CD4-positive, alpha-beta T cell (primary cell): ENCODE measurements around the gene TWSG1. TPM values are rescaled to one million over a fixed set of nuclear protein-coding genes. Genes with fewer than 3 reads are reported as not detected.
"Not testable (repeated sequence)": the region's sequence is repeated elsewhere in the genome, so short reads cannot be mapped to it uniquely, and the experiment has no call there.

ENCODE experiments used
- ATAC-seq: fragments of 200-7000 bp; cut with Tn5 transposase; one replicate; pipeline ENCODE4 v1.10.0; 2022; ENCODE audit warnings: mild to moderate bottlenecking; ENCODE audit not compliant: poor library complexity
- CTCF ChIA-PET: fragments of 350-600 bp; sonication (Branson Sonifier 250); formaldehyde crosslinking; loops from one replicate; lab custom pipeline; 2021; ENCODE audit warnings: antibody characterized with exemption, inconsistent platforms; lab: Charles Lee
- POLR2A ChIA-PET: fragments of 350-600 bp; sonication (Branson Sonifier 250); formaldehyde crosslinking; loops from one replicate; lab custom pipeline; 2021; ENCODE audit warnings: antibody characterized with exemption, inconsistent platforms; lab: Charles Lee
- DNase-seq, 14 experiments: peaks; one replicate each; pipeline ENCODE4 v3.0.0-alpha.2; 2013 to 2020; ENCODE audit warnings: mixed read lengths in 2 of 14
- H3K27ac ChIP-seq, 2 donors: one replicate each; pipeline versions ENCODE4 v1.5.1 to v1.7.0; 2013; ENCODE audit warnings: low read length in 2 of 2, low read depth in 1 of 2, mild to moderate bottlenecking in 1 of 2
- H3K27me3 ChIP-seq, 2 experiments: 1 replicate in 1 of 2; 2 replicates in 1 of 2; pipeline versions ENCODE4 v1.6.1 to v1.7.0; 2013; ENCODE audit warnings: low read length in 2 of 2, control low read depth in 1 of 2, mild to moderate bottlenecking in 1 of 2, moderate library complexity in 1 of 2; ENCODE audit not compliant: insufficient read depth in 2 of 2, control insufficient read depth in 1 of 2
- H3K36me3 ChIP-seq: one replicate; pipeline ENCODE4 v1.6.1; 2013; ENCODE audit warnings: low read length, control low read depth; ENCODE audit not compliant: insufficient read depth
- H3K4me1 ChIP-seq: one replicate; pipeline ENCODE4 v1.6.1; 2013; ENCODE audit warnings: low read length, control low read depth; ENCODE audit not compliant: insufficient read depth
- H3K4me3 ChIP-seq: one replicate; pipeline ENCODE4 v1.5.1; 2013; ENCODE audit warnings: mild to moderate bottlenecking, low read length, moderate library complexity
- H3K9me3 ChIP-seq, 2 experiments: 1 replicate in 1 of 2; 2 replicates in 1 of 2; pipeline versions ENCODE4 v1.6.1 to v1.7.0; 2013; ENCODE audit warnings: low read length in 2 of 2, mild to moderate bottlenecking in 2 of 2, control low read depth in 1 of 2, moderate library complexity in 1 of 2; ENCODE audit not compliant: control insufficient read depth in 1 of 2, insufficient read depth in 1 of 2
- H3K27ac Mint-ChIP-seq: one replicate; pipeline ENCODE4 v1.8.0; 2020; ENCODE audit warnings: mixed read lengths
- H3K27me3 Mint-ChIP-seq: one replicate; pipeline ENCODE4 v1.8.0; 2021; ENCODE audit warnings: mixed read lengths
- H3K36me3 Mint-ChIP-seq: one replicate; pipeline ENCODE4 v1.8.0; 2021; ENCODE audit warnings: low read depth, mixed read lengths
- H3K4me1 Mint-ChIP-seq: one replicate; pipeline ENCODE4 v1.8.0; 2021; ENCODE audit warnings: low read depth, mixed read lengths
- H3K4me3 Mint-ChIP-seq: one replicate; pipeline ENCODE4 v1.8.0; 2020; ENCODE audit warnings: mild to moderate bottlenecking, mixed read lengths
- H3K9me3 Mint-ChIP-seq: one replicate; pipeline ENCODE4 v1.8.0; 2020; ENCODE audit warnings: mixed read lengths
- intact Hi-C, 2 experiments: fragments of 100-400 bp; cut with DNase I in 1 of 2; cut with micrococcal nuclease in 1 of 2; formaldehyde crosslinking; loops; one replicate each; pipeline versions ENCODE4 v1.15.1 to v1.9.0; 2023 to 2025; cut with DNase I, micrococcal nuclease
- total RNA-seq, 174 experiments: library from RNA in 2 of 174; stranded (reverse) in 2 of 174; gene quantifications; one replicate each; pipeline ENCODE4 v1.2.3 and lab custom pipeline; 2021 to 2026
- TF ChIP-seq, protein P1 (sequence below): fragments of 200-600 bp; IDR thresholded peaks from one replicate; pipeline ENCODE4 v1.8.0; 2022; ENCODE audit warnings: antibody characterized with exemption, mild to moderate bottlenecking

Gene TWSG1
- total RNA-seq, 2 experiments from 2014 or later, result 2.8 TPM

DNA sequence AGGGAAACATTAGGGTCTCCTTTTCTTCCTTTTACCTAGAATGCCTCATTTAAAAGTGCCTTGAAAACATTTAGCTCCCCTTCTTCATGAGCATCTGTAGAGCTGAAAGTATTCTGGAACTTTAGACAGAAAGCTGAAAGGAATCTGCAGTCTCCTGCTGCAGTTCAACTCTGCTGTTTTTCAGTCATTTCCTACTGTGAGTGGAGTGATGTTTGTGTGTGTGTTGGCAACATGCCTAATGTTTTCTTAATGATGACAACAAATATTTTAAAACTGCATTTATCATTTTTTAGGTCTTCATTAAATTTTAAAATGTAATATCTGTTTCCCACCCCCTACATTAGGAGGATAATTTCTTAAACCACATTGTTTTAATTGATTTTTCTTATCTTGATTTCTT lies 66.6 kb downstream of the TWSG1 start:
- peaks cover 18% of the 10 kb centered on the region for H3K36me3 Mint-ChIP-seq
- no peaks in the 10 kb centered on the region for H3K36me3 ChIP-seq
- no peaks in the 10 kb centered on the region for H3K9me3 Mint-ChIP-seq
- H3K4me1 ChIP-seq, result peaks cover 12% of the 10 kb centered on the region
- H3K9me3 ChIP-seq, result peaks cover 0 to 13% of the 10 kb centered on the region in 2 experiments
- TF ChIP-seq, protein P1, sequence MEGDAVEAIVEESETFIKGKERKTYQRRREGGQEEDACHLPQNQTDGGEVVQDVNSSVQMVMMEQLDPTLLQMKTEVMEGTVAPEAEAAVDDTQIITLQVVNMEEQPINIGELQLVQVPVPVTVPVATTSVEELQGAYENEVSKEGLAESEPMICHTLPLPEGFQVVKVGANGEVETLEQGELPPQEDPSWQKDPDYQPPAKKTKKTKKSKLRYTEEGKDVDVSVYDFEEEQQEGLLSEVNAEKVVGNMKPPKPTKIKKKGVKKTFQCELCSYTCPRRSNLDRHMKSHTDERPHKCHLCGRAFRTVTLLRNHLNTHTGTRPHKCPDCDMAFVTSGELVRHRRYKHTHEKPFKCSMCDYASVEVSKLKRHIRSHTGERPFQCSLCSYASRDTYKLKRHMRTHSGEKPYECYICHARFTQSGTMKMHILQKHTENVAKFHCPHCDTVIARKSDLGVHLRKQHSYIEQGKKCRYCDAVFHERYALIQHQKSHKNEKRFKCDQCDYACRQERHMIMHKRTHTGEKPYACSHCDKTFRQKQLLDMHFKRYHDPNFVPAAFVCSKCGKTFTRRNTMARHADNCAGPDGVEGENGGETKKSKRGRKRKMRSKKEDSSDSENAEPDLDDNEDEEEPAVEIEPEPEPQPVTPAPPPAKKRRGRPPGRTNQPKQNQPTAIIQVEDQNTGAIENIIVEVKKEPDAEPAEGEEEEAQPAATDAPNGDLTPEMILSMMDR, result no peak
- H3K4me1 Mint-ChIP-seq, result peaks cover 13% of the 10 kb centered on the region
- H3K27ac ChIP-seq, result no peak overlapping the region
- ChIA-PET CTCF (interaction anchor here (1.5 kb wide), 1 partner anchor 13 kb away, joined by 3 read pairs; no protein-coding TSS in a partner anchor), POLR2A (no interaction called here)
- no peak overlapping the region for H3K4me3 ChIP-seq
- no peaks in the 10 kb centered on the region for H3K27me3 Mint-ChIP-seq
- no peak overlapping the region for H3K27ac Mint-ChIP-seq
- no peaks in the 10 kb centered on the region for H3K27me3 ChIP-seq
- no peak for DNase-seq
- H3K4me3 Mint-ChIP-seq, result no peak overlapping the region
- intact Hi-C loops, result no loop called here
- no peak for ATAC-seq

- H3K4me3 Mint-ChIP-seq, DNase-seq, H3K27me3 ChIP-seq, CTCF ChIA-PET, intact Hi-C loops, POLR2A ChIA-PET, ATAC-seq, H3K27ac Mint-ChIP-seq, H3K9me3 Mint-ChIP-seq, H3K27ac ChIP-seq, H3K36me3 ChIP-seq, H3K36me3 Mint-ChIP-seq, H3K27me3 Mint-ChIP-seq, H3K4me3 ChIP-seq: not testable (repeated sequence)
- H3K4me1 Mint-ChIP-seq, result peaks cover 13% of the 10 kb centered on the region
- H3K4me1 ChIP-seq, result peaks cover 12% of the 10 kb centered on the region
- peaks cover 0 to 13% of the 10 kb centered on the region in 2 experiments for H3K9me3 ChIP-seq
These were observed 67.9 kb downstream of the TWSG1 start for GRCh38 chr18:9402358-9403007.

DNA sequence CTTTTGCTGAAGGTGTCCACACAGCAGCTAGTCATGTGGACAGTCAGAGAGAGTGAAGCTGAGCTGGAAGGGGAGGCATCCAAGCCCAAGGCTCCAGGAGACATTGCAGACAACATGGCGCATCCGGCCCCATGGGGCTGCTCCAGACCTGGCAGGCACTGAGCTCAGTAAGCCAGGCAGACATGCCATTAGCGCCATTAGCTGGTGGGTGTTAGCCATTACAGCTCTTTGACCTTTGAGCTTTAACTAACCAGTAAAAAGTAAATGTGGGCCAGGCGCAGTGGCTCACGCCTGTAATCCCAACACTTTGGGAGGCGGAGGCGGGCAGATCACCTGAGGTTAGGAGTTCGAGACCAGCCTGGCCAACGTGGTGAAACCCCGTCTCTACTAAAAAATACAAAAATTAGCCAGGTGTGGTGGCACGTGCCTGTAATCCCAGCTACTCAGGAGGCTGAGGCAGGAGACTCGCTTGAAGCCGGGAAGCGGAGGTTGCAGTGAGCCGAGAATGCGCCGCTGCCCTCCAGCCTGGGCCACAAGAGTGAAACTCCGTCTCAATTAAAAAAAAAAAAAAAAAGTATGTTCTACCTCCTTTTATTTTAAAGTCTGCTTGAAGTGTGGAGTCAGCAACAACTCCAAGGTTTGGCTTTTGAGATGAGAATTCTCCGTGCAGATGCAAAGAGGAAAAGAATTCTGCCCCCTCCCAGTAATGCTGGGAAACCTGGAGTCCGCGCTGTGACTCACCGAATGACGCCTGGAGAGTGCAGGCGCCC lies 69.4 kb downstream of the TWSG1 start:
- H3K27me3 ChIP-seq, result no peaks in the 10 kb centered on the region
- H3K27ac ChIP-seq, result no peak overlapping the region
- peaks cover 12% of the 10 kb centered on the region for H3K4me1 ChIP-seq
- no peaks in the 10 kb centered on the region for H3K27me3 Mint-ChIP-seq
- TF ChIP-seq, protein P1, result no peak
- H3K4me1 Mint-ChIP-seq, result peaks cover 13% of the 10 kb centered on the region
- H3K36me3 ChIP-seq, result no peaks in the 10 kb centered on the region
- H3K4me3 Mint-ChIP-seq, result peak overlapping the region; percentile 88
- H3K27ac Mint-ChIP-seq, result no peak overlapping the region
- no peaks in the 10 kb centered on the region for H3K9me3 Mint-ChIP-seq
- H3K9me3 ChIP-seq, result peaks cover 0 to 13% of the 10 kb centered on the region in 2 experiments
- DNase-seq (peak in 1 of 14 experiments; percentile 14), ATAC-seq (no peak)
- CTCF ChIA-PET, result no interaction called here
- POLR2A ChIA-PET, result no interaction called here
- peak overlapping the region; percentile 2 for H3K4me3 ChIP-seq
- peaks cover 7% of the 10 kb centered on the region for H3K36me3 Mint-ChIP-seq
- intact Hi-C loops, result no loop called here
